Muscle of back (tissue), 11 donors: ENCODE data around the gene MAJIN. TPM values are rescaled to one million over a fixed set of nuclear protein-coding genes. Genes with fewer than 3 reads are reported as not detected.
"Not testable (repeated sequence)": the region's sequence is repeated elsewhere in the genome, so short reads cannot be mapped to it uniquely, and the experiment has no call there.

Source experiments
- DNase-seq, 3 donors: peaks; one replicate each; pipeline versions ENCODE4 v3.0.0 to v3.0.0-alpha.2; 2013
- polyA plus RNA-seq, 10 donors: library from polyadenylated mRNA; unstranded; fragments of 120-200 nt; gene quantifications; one replicate each; pipeline ENCODE4 v1.2.1, GENCODE V29; 2013; ENCODE audit not compliant: insufficient read length in 10 of 10

The MAJIN gene
- polyA plus RNA-seq, 10 donors = 0.20 TPM; not detected in 9

DNA sequence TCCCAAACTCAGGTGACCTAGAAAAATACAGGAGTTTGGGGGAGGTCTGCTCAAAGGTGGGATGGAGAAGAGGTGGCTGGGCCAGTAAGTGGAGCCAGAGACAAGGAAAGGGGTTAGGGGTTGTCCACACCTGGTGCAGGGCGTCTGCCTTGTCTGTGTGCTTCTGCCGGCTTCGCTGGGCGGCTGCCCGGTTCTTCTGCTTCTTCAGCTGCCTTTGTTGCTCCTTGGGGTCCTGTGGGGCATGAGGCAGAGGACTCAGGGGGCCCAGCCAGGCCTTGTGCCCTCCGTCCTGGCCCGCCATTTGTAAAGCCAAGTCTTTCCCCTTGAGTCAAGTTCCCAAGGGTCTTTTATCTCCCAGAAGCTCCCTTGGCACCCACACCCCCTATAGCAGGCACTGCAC lies 22.4 kb upstream of the MAJIN start:
- DNase-seq = no peak

DNA sequence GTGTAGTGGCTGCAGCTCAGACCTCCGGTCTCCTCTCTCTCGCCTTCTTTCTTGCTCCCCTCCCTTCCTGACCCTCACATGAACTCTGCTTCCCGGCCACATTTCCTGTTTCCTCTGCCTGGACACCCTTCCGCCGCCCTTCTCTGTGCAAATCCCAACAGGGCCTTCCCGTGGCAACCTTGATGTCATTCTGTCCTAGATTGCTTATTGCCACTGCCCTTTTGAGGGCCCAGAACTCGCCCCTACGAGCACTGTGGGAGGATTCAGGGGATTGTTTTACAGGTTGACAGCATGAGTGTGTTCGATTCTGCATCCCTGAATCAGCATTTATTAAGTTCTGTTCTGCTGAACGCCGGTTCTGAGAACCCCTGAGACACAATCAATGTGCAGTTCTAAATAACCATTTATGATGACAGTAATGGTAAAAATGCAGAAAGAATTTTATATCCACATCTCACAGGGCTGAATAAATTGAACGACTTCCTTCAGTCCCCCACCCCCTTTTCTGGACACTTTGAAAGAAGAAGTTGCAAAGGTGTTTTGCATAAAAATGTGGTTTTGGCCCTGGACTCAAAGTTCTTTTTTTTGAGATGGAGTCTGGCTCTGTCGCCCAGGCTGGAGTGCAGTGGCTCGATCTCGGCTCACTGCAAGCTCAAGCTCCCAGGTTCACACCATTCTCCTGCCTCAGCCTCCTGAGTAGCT lies 18.5 kb upstream of the MAJIN start:
- peak; percentile 30 to 79 (median 58) for DNase-seq

DNA sequence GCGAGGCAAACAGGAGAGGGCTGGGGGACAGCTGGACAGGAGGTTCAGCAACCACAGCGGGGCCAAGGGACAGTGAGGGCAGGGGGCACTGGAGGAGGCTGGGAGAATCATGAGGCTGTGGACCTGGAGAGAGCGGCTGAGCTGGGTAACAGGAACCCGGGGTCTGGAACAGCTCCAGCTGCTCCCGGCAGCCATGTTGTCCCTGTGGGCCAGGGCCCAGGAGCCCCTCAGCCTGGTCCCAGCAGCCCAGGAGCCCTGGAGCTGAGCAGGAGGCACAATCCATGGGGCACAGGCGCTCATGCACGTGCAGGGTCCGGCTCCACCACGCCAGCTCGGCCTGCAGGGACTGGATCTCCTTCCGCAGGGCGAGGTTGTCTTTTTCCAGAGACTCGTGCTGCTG lies 17.5 kb upstream of the MAJIN start:
- DNase-seq = no peak

DNA sequence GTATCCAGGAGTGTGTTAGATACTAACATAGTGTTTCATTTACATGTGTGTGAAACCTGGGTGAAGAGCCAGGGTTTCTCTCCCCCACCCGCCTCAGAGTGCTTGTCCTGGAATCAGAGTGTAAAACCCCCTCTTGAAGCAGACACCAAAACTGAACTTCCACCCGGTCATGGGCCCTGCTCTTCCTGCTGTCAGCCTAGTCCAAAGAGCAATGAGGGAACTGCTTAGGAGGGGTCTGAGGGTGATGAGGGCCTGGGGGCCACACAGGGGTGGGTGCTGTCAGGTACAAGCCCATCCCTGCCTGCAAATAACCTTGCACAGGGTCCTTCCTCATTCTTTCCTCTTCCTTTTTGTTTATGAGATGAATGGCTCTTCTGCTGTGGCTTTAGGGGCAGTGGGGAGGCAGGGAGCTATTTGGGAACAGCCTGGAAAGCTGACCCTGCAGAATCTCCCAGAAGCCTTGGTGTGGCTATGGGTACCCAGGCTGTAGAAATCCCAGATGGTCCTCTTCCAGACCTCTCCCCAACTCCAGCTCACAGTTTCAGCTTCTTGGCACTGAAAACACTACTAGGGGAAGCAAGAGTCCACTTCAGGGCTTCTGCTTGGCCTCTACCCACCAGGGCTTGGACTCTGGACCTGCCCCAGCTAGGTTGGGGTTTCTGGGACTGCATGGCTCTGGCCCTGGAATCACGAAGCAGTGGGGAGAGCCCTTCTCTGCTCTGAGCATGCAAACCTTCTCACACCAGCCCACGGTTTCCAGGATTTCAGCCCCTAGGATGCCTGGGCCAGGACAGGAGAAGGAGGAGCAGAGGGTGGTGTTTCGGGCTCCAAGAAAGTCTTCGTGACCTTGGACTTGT lies 16.3 kb upstream of the MAJIN start:
- no peak for DNase-seq

DNA sequence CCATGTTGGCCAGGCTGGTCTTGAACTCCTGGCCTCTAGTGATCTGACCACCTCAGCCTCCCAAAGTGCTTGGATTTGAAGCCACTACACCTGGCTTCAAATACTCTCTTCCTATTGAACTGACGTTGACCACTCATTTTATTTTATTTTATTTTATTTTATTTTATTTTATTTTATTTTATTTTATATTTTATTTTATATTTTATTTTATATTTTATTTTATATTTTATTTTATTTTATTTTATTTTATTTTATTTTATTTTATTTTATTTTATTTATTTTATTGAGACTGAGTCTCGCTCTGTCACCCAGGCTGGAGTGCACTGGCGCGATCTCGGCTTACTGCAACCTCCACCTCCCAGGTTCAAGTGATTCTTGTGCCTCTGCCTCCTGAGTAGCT lies 11.4 kb upstream of the MAJIN start:
- not testable (repeated sequence) for DNase-seq

DNA sequence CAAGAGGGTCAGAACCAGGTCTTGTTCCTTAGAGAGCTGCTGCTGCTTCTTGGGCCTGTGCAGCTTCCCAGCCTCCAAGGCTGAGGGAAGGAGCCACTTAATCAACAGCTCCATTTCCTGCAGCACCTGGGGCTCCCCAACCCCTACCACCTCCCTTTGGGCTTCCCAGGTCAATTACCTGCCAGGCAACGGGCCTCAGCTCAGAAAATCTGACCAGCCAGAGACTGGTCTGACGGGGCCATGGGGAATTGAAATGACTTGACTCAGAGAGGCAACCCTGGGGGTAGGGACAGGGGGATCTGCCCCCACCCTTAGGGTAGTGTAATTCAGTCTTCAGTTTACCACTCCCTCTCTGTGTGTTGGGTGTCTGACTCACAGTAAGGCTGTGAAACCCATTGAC lies 4.7 kb upstream of the MAJIN start:
- no peak for DNase-seq

DNA sequence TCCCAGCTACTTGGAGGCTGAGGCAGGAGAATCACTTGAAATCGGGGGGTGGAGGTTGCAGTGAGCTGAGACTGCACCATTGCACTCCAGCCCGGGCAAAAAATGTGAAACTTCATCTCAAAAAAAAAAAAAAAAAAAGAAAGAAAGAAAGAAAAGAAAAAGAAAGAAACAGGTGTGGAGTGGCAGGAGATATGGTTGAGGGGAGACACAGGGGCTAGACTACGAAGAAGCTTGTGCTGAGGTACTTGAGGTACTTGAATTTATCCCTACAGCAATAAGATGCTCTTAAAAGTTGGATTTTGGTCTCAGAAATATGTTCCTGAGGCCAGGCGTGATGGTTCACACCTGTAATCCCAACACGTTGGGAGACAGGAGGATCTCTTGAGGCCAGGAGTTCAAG lies 2.2 kb upstream of the MAJIN start:
- DNase-seq = no peak

DNA sequence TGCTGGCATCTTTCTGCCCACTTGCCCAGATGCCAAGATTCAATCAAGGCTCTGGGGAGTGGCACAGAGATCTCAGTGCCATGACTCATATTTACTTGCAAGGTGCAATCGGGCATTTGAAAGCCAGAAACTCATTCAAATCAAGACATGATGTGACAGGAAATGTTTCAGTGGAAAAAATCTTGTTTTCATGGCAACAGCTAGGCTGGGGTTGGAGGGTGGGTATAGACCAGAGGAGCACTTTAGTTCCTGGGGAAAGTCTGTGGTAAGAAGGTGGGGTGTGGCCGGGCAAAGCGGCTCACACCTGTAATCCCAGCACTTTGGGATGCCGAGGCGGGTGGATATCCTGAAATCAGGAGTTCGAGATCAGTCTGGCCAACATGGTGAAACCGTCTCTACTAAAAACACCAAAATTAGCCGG lies 1.2 kb downstream of the MAJIN start:
- no peak for DNase-seq

DNA sequence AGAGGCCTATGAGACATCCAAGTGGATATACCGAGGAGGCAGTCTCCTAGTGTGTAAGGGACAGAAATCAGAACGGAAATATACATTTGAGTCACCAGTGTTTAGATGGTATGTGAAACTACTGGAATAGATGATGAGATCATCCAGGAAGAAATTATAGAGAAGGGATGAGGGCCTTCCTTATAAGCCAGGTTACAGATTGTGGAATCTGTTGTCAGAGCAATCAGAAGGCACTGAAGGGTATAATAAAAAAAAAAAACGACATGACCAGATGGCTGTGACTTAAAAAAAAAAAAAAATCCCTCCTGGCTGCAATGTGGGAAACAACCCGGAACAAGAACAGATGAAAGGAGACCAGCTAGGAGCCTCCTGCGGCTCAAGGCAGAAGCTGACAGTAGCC lies 2.7 kb downstream of the MAJIN start:
- DNase-seq = peak in 1 of 3 donors; percentile 46

DNA sequence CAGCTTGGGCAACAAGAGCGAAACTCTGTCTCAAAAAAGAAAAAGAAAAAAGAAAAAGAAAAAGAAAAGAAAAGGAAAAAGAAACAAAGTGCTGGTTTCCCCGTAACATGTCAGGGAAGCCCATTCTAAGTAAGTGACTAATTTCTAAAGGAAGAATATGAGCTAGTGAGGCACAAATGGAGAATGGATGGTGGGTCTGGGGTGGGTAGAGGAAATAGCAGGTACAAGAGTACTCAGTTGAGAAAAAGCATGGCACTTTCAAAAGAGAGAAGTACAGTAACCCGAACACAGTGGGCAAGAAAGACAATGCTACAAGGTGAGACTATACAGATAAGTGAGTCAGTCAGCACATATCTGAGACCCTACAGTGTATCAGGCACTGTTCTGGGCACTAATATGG lies 4.5 kb downstream of the MAJIN start:
- DNase-seq = no peak

DNA sequence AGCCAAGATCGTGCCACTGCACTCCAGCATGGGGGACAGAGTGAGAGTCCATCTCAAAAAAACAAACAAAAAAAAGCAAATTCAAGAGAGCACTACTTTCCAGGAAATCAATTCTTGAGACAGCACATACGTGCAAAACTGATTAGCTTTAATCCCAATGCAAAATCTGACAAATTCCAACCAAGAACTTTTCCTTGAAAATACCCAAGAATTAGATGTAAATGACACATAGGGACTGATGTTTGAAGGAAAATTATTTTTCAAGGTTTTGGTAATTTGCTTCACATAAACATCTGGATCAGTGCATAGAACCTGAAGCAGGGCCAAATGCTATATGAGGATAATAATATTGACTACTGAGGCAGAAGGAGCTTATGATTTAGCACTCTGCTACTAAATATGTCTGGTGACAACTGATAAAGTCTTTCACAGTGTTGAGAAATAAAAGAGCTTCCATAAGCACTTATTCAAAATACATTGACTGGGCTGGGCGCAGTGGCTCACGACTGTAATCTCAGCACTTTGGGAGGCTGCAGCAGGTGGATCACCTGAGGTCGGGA lies 8.8 kb downstream of the MAJIN start:
- no peak for DNase-seq

DNA sequence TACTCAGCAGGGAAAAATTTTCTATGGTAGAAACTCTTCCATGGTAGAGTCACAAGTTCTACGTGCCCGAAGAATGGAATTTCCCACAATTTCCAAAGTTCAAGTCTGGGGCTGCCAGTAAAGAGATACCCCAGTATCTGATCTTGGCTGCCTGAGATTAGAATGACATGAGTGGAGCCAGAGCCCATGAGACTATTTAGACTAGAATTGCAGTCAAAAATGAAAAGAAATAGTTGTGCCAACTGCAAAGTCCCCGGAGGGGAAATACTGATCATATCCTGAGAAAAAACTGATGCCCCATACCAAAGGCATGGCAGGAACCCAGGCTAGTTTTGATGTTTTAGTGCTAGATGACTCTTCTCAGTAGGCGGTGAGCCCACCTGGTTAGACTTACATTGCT lies 11.2 kb downstream of the MAJIN start:
- DNase-seq = no peak

DNA sequence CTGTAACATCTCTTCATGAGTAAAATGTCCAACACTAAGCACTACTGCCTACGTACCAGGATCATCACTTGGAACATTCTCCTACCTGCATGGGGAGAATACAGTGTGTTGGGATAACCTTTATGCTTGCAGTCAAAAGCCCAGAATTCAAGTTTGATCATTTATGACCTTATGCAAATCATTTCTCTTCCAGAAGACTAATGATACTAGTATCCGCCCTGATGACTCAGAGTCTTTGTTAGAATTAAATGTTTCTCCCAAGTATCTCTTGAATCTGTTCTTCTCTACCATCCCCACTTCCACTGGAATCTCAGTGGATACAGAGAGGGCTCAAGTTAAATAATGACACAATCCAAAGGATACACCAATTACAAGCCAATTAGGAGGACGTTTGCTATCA lies 12.4 kb downstream of the MAJIN start:
- no peak for DNase-seq

DNA sequence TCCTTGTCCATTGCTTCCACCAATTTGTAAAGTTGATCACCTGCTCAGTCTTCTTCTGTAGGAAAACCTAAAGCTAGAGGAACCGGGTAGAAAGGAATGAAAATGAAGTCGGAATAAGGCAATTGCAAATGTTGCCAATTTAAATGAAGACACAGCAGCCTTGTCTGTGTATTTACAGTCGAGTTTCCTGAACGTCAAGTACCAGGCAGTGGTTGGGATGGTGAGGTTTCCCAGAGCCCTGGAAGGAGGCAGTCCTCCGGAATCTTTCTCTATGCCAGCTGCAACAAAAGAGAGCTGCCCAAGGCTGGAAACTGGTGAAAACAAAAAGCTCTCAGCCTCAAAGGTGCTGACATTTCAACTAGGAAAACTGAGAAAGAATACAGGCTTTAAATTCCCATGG lies 17.7 kb downstream of the MAJIN start:
- no peak for DNase-seq

DNA sequence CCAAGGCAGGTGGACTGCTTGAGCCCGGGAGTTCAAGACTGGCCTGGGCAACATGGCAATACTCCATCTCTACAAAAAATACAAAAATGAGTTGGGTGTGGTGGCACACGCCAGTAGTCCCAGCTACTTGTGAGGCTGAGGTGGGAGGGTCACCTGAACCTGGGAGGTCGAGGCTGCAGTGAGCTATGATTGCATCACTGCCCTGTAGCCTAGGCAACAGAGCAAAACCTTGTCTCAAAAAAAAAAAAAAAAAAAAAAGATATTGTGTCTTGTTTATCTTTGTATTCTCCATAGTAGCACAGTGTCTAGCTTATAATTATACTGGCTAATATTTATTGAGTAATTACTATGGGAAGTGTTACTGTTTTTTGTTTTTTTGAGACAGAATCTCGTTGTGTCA lies 20.4 kb downstream of the MAJIN start:
- no peak for DNase-seq

DNA sequence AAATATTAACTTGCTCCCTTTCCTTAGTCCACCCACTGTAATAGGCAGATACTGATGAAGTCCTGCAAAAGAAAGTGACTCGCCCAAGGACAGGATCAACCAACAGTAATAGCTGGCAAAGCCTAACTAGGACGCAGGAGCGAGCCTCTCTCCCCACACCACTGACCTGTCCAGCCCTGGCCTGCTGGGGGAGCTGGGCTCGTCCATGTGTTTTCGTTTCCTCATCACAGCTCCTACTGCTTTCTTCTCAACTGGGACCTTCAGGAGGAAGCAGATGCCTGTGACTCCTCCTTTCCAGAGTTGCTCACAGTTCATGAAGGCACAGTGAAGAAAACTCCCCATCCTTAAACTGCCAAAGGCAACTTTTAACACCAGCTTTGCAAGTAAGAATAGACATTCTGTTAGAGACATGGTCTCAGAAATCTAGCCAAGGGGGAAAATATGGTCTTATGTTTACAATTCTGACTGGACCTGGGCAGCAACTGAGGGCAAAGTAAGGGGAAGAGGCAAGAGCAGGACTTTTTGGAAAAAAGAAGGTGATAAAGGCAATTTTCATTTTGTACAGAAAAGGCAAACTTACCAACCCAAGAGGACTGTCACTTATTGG lies 24.6 kb downstream of the MAJIN start:
- peak in 1 of 3 donors; percentile 13 for DNase-seq

DNA sequence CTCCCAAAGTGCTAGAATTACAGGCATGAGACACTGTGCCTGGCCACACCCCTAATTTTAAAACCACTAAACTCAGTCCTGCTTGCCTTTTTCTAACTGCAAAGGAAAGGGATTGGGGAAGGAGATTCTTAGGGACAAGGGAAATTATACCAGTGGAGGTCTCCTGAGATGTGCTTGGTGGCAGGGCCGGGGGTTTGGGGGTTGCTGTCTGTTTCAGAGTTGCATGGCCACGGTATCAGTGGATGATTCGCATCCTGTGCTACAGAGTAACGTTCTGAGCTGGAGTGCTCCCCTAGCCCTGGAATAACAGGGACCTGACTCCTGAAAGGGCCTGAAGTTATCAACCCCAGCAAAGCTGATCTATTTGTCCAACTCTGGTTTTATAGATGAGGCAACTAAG lies 35.4 kb downstream of the MAJIN start:
- no peak for DNase-seq

DNA sequence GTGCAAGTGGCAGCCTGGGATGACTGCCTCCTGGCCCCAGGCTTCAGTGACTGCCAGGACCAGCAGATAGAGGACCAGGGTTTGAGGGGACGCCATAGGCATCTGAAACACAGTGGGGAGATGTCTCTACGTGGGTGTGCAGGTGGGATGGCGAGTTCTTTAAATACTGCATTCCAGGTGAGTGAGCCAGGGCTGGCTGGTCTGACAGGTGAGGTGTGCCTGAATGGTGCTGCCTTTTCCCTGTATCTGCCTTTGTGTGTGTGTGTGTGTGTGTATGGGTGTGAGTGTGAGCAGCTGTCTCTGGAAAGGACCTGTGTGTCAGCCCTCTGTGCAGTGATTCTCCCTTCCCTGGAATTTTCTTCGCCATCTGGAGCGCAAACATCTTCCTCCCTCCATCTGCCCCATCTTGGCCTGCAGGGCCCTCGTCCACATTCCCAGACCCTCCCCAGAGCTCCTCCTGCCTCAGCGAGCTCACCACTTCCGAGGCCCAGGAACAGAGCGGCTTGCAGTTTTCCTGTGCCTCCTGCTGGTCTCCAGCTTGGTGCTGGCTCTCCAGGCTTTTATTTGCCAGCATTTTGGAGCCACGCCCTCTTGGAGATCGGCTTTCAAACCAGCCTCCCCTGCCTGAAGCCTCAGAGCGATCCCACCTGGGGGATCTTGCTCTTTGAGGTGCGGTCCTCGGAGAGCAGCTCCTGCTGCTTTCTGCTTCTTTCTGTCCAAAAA lies 36.4 kb downstream of the MAJIN start, which contains the start of gene GPHA2:
Gene GPHA2, minus strand, starts transcription at position 535 of the 723 bp plus-strand sequence. Its CDS starts 433 bp downstream, at position 102.
- peak in 1 of 3 donors; percentile 60 for DNase-seq

DNA sequence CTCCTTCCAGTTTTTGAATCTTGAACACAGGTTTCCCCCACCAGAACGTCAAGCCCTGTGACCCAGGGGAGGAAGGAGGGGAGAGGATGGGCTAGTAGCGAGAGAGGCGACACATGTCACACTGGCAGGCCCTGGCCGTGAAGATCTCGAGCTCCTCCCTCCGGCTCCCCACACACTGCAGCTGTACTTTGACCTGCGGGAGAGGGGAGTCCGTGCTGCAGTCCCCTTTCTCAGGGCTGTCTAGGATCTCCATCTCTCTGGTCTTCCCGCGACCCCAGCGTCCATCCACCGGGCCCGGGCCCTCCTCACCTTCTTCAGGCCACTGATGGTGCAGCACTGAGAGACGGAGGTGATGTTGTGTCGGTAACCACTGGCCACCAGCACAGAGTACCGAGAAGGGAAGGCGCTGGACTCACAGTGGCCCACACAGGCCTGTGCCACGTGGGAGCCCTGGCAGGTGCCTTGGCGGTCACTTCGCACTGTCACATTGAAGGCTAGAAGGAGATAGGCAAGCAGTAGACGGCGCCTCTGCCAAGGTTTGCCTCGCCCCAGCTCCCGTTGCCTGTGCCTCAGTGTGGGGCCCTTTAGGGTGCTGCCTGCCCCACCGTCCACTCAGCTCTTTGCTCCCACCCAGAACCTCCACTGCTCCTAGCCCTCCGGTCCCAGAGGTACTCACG lies 37.1 kb downstream of the MAJIN start:
- no peak for DNase-seq

DNA sequence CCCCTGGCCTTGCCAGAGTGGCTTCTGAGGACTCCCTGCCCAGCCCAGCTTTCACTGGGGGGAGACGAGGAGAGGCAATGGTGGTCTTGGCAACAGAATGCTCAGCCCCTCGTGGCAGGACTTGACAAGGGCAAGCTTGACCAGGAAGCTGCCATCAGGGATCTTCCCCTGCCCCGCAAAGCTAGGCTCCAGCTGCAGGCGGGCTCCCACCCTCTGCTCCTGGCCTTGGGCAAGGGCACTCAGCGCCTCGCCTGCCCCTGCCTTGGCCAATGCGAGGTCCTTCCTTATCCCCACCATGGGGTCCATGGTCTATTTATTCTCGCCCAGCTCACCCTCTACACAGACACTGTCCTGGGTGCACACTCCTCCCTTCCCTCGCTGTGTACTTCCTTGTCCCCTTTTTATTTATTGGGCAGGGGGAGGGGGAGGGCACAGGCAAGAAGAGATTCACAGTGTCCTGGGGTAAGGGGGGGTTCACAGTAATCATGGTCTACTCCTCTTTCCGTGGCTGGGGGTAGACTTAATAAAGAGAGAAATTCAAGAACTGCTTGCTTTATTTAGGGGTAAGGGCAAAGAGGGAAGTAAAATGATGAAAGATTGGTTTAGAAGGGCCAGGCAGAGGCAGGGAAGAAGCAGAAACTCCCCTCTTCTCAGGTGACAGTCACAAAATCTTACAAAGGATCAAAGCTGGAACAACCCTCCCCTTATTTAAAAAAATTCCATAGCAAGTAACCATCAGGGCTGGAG lies 37.8 kb downstream of the MAJIN start:
- no peak for DNase-seq
